GM19467 (cell line): ENCODE measurements around the gene MAP2K5.

Source experiments
- ATAC-seq: cut with Tn5 transposase; IDR thresholded peaks from one replicate; pipeline ENCODE4 v1.9.1; 2021; ENCODE audit warnings: mild to moderate bottlenecking, moderate library complexity; ENCODE audit not compliant: unreplicated experiment

MAP2K5 gene

GRCh38 chr15:67801926-67802914 lies 259.7 kb downstream of the MAP2K5 start:
- ATAC-seq, result no peak

- no peak for ATAC-seq
Measured at GRCh38 chr15:67803299-67803698, 260.8 kb downstream of the MAP2K5 start.

GRCh38 chr15:67803996-67804843 lies 261.7 kb downstream of the MAP2K5 start:
- no peak for ATAC-seq

GRCh38 chr15:67805008-67805665 lies 262.6 kb downstream of the MAP2K5 start:
- no peak for ATAC-seq

GRCh38 chr15:67805666-67806516 lies 263.4 kb downstream of the MAP2K5 start:
- ATAC-seq, result no peak

GRCh38 chr15:67806536-67806935 lies 264.0 kb downstream of the MAP2K5 start:
- no peak for ATAC-seq

GRCh38 chr15:67807141-67807540 lies 264.6 kb downstream of the MAP2K5 start:
- no peak for ATAC-seq

- ATAC-seq, result no peak
Measured at GRCh38 chr15:67807836-67808235, 265.3 kb downstream of the MAP2K5 start.

- ATAC-seq, result no peak
Measured at GRCh38 chr15:67808821-67809220, 266.3 kb downstream of the MAP2K5 start.

- no peak for ATAC-seq
Measured at GRCh38 chr15:67809441-67809840, 266.9 kb downstream of the MAP2K5 start.

- no peak for ATAC-seq
Measured at GRCh38 chr15:67809866-67810265, 267.4 kb downstream of the MAP2K5 start.

GRCh38 chr15:67812241-67812644 lies 269.7 kb downstream of the MAP2K5 start:
- ATAC-seq, result no peak

GRCh38 chr15:67813104-67813634 lies 270.7 kb downstream of the MAP2K5 start:
- ATAC-seq, result no peak

- no peak for ATAC-seq
Measured at GRCh38 chr15:67815036-67815592, 272.6 kb downstream of the MAP2K5 start.

GRCh38 chr15:67816668-67817067 lies 274.2 kb downstream of the MAP2K5 start:
- no peak for ATAC-seq

- ATAC-seq, result no peak
Measured at GRCh38 chr15:67818464-67818863, 276.0 kb downstream of the MAP2K5 start.

GRCh38 chr15:67819636-67820035 lies 277.1 kb downstream of the MAP2K5 start:
- ATAC-seq, result no peak

GRCh38 chr15:67820122-67820991 lies 277.9 kb downstream of the MAP2K5 start:
- no peak for ATAC-seq
